NCI-H2029 (cell line): Measurements from ENCODE around the gene CDKN2D.

Source experiments
- DNase-seq: peaks from one replicate; lab custom pipeline; 2025; lab: John Stamatoyannopoulos, UW

Gene CDKN2D

GRCh38 chr19:10568826-10569651 lies at the start of gene CDKN2D:
CDKN2D (minus strand) TSS chr19:10568979; CDS start chr19:10568653, 326 bp downstream.
- peak; percentile 99 for DNase-seq

GRCh38 chr19:10617409-10618121 lies 48.8 kb upstream of the CDKN2D start:
- DNase-seq: no peak

- DNase-seq: no peak
Measured at GRCh38 chr19:10615429-10616023, 46.7 kb upstream of the CDKN2D start.

- DNase-seq: no peak
Measured at GRCh38 chr19:10612499-10613119, 43.8 kb upstream of the CDKN2D start.

- no peak for DNase-seq
Measured at GRCh38 chr19:10611907-10612306, 43.1 kb upstream of the CDKN2D start.

GRCh38 chr19:10604460-10604980 lies 35.7 kb upstream of the CDKN2D start:
- DNase-seq: no peak

GRCh38 chr19:10603873-10604459 lies 35.2 kb upstream of the CDKN2D start:
- DNase-seq: no peak

GRCh38 chr19:10603084-10603872 lies 34.5 kb upstream of the CDKN2D start:
- no peak for DNase-seq

GRCh38 chr19:10602330-10603083 lies 33.7 kb upstream of the CDKN2D start:
- DNase-seq: peak; percentile 71

GRCh38 chr19:10601999-10602329 lies 33.2 kb upstream of the CDKN2D start:
- no peak for DNase-seq

- DNase-seq: no peak
Measured at GRCh38 chr19:10600149-10600548, 31.4 kb upstream of the CDKN2D start.

GRCh38 chr19:10593820-10594637 lies 25.2 kb upstream of the CDKN2D start:
- DNase-seq: no peak

- no peak for DNase-seq
Measured at GRCh38 chr19:10593148-10593547, 24.4 kb upstream of the CDKN2D start.

- no peak for DNase-seq
Measured at GRCh38 chr19:10587839-10588150, 19.0 kb upstream of the CDKN2D start.

- peak; percentile 62 for DNase-seq
Measured at GRCh38 chr19:10587022-10587838, 18.5 kb upstream of the CDKN2D start, which contains the start of gene AP1M2. AP1M2 (minus strand) TSS chr19:10587312; CDS start chr19:10587231, 81 bp downstream.

GRCh38 chr19:10586396-10586795 lies 17.6 kb upstream of the CDKN2D start:
- DNase-seq: no peak

GRCh38 chr19:10583036-10583776 lies 14.4 kb upstream of the CDKN2D start:
- no peak for DNase-seq

GRCh38 chr19:10582091-10582490 lies 13.3 kb upstream of the CDKN2D start:
- DNase-seq: no peak
